Brain microvascular endothelial cell (primary cell): ENCODE measurements around the gene NHLH1.

ENCODE experiments used
- DNase-seq: peaks from one replicate; pipeline ENCODE4 v3.0.0-alpha.2; 2020
- H3K27ac ChIP-seq: fragments of 250-450 bp; sonication (Bioruptor Pico); 2 replicates; pipeline ENCODE4 v1.5.1; 2020; ENCODE audit warnings: mild to moderate bottlenecking, moderate library complexity
- H3K27me3 ChIP-seq: fragments of 250-450 bp; sonication (Bioruptor Pico); replicated peaks from 2 replicates; pipeline ENCODE4 v1.5.1; 2020; ENCODE audit warnings: mild to moderate bottlenecking
- H3K36me3 ChIP-seq: fragments of 250-450 bp; sonication (Bioruptor Pico); replicated peaks from 2 replicates; pipeline ENCODE4 v1.5.1; 2020; ENCODE audit warnings: mild to moderate bottlenecking
- H3K4me3 ChIP-seq: 2 replicates; pipeline ENCODE4 v1.5.1; 2011; ENCODE audit warnings: low read depth, mild to moderate bottlenecking, control low read depth, low read length, moderate library complexity
- in situ Hi-C: cut with HindIII; loops from 2 replicates; pipeline ENCODE4 v1.10.0; 2017; ENCODE audit warnings: low sequenced_read_pairs, low pct_ligation_motif_present
- TF ChIP-seq, protein P1 (sequence below): IDR thresholded peaks from 2 replicates; pipeline ENCODE4 v1.5.1; 2011; ENCODE audit warnings: low read depth, mild to moderate bottlenecking, moderate library complexity, low read length, control low read depth, inconsistent platforms; ENCODE audit errors: missing control alignments

Gene NHLH1

DNA sequence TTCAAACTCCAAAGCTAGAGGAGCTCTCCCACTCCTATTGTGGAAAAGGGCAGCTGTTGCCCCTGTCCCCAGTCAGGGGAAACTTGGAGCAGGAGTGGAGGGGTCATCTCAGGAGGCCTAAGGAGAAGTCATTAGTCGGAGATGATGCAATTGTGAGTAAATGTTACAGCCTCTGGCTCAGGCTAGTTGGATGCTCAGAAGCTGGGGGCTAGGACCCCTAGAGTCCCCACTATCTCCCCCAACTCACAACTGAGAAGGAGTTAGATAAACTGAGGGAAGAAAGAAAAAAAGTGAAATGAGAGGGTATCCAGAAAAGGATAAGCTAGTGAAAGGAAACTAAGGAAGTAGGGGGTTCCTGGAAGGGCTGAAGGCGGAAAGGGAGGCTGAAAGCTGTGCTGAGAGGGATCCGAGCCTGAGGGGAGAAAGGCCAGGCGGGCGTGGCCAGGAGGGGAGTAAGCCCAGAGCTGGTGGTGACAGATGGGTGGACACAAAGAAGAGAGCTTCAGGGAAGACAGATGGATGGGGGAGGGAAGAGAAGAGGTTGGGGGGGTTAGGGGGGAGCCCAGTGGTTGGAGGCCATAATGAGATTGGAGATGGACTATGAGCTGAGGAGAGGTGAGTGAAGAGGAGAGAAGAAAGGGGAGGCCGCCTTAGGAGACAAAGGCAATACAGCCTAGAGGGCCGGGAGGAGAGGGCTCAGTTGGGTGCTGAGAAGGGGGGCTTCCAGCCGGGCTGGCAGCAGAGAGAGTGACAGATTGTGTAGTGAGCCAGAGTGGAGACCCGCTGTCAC, 4.5 kb upstream of the NHLH1 start:
- H3K27me3 ChIP-seq, result no peaks in the 10 kb centered on the region
- DNase-seq, result no peak
- H3K27ac ChIP-seq, result no peak overlapping the region
- TF ChIP-seq, protein P1, sequence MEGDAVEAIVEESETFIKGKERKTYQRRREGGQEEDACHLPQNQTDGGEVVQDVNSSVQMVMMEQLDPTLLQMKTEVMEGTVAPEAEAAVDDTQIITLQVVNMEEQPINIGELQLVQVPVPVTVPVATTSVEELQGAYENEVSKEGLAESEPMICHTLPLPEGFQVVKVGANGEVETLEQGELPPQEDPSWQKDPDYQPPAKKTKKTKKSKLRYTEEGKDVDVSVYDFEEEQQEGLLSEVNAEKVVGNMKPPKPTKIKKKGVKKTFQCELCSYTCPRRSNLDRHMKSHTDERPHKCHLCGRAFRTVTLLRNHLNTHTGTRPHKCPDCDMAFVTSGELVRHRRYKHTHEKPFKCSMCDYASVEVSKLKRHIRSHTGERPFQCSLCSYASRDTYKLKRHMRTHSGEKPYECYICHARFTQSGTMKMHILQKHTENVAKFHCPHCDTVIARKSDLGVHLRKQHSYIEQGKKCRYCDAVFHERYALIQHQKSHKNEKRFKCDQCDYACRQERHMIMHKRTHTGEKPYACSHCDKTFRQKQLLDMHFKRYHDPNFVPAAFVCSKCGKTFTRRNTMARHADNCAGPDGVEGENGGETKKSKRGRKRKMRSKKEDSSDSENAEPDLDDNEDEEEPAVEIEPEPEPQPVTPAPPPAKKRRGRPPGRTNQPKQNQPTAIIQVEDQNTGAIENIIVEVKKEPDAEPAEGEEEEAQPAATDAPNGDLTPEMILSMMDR, result no peak
- in situ Hi-C loops, result no loop called here
- H3K36me3 ChIP-seq, result peaks cover 24% of the 10 kb centered on the region
- no peak overlapping the region for H3K4me3 ChIP-seq

DNA sequence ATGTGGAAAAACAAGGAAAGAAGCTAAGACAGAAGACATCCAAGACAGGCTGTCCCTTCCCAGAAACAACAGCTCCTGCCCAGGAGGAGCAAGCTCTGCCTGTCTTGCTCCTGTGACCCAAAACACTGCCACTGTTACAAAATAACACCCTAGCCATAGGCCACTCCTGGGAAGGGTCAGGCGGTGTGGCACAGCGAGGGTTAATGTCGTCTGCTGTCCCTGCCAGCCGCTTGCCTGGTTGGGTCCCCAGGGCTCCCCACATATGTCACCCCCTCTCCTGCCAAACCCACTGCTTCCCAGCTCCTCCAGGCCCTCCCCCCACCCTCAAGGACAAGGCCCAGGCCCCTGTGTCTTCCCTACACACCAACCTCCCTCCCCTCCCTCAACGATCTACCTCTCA, 3.9 kb upstream of the NHLH1 start:
- Histone ChIP-seq H3K27ac (no peak overlapping the region), H3K36me3 (peaks cover 19% of the 10 kb centered on the region), H3K27me3 (no peaks in the 10 kb centered on the region), H3K4me3 (no peak overlapping the region)
- TF ChIP-seq, protein P1, result no peak
- DNase-seq, result no peak
- in situ Hi-C loops, result no loop called here

DNA sequence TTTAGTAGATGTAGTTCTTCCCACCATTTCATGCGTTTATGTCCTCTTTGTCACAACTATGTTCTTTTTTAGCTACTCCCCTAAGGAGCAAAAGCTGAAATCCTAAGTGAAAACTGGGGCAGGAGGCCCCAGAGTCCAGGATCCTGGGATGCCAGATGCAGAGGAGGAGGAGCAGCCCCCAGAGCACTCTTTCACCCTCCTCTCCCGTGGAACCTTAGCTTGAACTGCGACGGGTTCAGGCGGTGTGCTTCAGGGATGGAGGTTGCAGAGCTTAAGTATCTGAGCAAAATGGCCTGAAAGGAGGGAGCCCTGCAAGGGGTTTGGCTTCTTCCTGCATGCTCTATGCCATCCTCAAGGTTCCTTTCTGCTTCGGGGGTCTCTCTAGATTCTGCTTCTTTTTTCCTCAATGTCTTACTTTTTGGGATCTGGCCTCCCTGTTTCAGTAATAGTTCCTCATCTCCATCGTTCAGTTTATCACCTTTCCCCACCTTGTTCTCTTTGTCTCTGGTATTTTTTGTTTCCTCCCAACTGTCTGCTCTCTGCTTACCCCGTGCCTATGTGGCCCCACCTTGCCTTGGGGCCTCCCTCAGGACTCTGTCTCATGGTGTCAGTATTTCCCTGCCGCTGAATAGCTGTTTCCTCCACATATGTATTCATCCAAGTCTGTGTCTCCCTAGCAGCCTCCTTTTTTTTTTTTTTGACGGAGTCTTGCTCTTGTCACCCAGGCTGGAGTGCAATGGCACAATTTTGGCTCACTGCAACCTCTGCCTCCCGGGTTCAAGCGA, 2.7 kb upstream of the NHLH1 start:
- Histone ChIP-seq H3K36me3 (peaks cover 13% of the 10 kb centered on the region), H3K27me3 (no peaks in the 10 kb centered on the region), H3K27ac (no peak overlapping the region), H3K4me3 (no peak overlapping the region)
- no peak for DNase-seq
- in situ Hi-C loops, result no loop called here
- TF ChIP-seq, protein P1, result no peak

DNA sequence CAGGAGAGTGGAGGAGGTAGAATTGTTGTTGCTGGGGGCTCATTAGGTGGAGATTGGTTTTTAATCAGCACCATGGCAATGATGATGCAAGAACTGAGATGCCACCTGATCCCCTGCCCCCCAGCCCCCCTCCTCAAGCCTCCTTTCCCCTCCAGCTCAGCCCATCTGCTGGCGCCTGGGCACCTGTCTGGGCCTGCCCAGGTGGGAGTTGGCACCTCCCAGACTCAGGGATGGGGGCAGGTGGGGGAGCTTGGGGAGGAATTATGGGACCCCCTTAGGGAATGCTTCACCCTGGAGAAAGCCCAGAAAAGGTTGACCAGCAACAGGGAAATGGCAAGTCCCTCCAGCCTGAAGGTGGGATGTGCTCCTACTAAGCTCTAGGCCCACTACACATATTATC, 1.5 kb upstream of the NHLH1 start:
- Histone ChIP-seq H3K27ac (no peak overlapping the region), H3K27me3 (no peaks in the 10 kb centered on the region), H3K4me3 (no peak overlapping the region), H3K36me3 (peaks cover 5% of the 10 kb centered on the region)
- no peak for DNase-seq
- in situ Hi-C loops, result no loop called here
- TF ChIP-seq, protein P1, result no peak

DNA sequence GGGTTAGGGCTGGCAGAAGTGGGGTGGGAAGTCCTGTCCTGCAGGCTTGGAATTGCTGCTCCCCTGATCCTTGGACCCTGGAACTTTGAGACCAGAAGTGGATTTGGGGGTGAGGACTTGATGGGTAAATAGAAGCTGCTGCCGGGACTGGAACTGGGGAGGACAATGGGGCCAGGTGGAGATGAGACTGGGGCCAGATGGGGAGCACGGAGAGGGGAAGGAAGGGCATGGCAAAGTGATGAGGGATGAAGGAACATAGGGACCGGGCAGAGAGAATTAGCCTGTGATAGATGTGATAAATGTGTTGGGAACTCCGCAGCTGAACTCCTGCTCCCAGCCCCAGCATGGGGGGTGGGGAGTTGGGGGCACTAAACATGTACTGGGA, 637 bp downstream of the NHLH1 start:
- Histone ChIP-seq H3K36me3 (no peaks in the 10 kb centered on the region), H3K27ac (no peak overlapping the region), H3K27me3 (no peaks in the 10 kb centered on the region), H3K4me3 (no peak overlapping the region)
- DNase-seq, result no peak
- in situ Hi-C loops, result no loop called here
- TF ChIP-seq, protein P1, result no peak
